Glomerular visceral epithelial cell (primary cell): Measurements from ENCODE around the gene RNF103.
"Not testable (repeated sequence)": the region's sequence is repeated elsewhere in the genome, so short reads cannot be mapped to it uniquely, and the experiment has no call there.

Experiments
- DNase-seq: peaks from one replicate; pipeline ENCODE4 v3.0.0-alpha.2; 2016; ENCODE audit errors: extremely low spot score

Gene RNF103

DNA sequence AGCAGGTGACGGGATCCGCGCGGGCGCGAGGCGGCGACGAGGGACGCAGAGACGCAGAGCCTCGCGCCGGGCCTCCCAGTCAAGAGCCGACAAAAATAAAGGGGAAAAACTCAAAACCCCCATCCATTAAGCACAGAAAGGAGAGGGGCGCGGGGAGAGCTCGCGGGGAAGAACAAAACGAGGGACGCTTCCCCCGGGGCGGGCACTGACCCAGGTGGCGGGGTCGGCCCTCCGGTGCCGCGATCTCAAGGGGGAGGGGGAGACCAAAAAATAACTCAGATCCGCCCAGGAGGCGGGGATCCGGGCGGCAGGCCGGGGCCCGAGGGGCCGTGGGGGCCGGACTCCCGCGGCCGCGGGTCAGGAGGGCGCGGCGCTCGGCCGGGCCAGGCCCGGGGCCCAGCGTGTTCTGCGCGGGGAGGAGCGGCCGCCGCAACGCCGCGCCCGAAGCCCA lies 597 bp downstream of the RNF103 start:
- DNase-seq, result no peak

- DNase-seq, result peak; percentile 36
Measured at GRCh38 chr2:86622519-86623042, 1.1 kb downstream of the RNF103 start.

GRCh38 chr2:86621280-86621943 lies 2.3 kb downstream of the RNF103 start:
- DNase-seq, result no peak

DNA sequence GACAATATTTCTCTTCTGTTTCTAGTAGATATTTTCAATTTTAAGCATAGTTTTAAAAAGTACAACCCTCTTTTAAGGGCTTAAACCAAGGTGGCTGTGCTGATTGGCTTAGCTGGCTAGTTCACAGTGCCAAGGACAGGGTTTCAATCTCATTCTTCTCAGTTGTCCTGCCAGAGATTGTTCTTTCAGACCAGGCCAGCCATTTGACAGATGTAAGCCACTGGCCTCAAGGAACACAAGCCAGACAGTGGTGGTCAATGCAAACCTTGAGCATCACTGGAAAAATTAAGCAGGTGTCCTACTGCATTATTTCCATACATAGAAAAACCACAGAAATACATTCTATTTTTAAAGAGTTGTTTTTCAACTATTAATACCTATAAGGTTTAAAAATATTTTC lies 5.9 kb downstream of the RNF103 start:
- DNase-seq, result no peak

DNA sequence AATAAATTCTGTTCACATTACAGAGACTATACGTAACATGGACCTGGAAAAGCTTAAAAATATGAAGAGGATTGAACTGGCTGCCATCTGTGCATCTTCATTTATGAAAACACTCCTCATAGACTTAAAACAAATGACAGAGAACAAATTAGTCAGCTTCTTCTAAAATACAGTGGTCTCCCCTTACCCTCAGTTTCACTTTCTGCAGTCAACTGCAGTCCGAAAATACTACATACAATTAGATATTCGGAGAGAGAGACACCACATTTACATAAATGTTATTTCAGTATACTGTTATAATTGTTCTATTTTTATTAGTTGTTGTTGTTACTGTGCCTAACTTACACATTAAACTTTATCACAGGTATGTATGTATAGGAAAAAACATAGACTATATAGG lies 6.5 kb downstream of the RNF103 start:
- DNase-seq, result no peak

DNA sequence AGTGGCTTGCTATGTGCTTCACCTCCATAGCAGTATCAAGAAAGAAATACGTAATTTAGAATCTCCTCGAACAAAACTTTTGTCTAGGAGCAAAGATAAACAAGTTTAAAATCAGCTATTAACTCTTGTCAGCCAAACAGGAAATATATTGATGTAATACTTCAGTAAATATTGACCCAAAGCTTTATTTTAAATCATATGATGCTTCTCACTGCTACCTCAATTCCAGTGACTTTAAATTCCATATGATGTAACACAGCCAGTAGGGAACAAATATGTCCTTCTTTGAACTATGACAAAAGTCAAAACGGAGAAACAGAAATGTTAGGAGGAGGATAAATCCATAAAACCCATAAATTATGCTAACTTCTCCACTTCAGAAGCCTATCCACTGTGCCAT lies 7.2 kb downstream of the RNF103 start:
- no peak for DNase-seq

DNA sequence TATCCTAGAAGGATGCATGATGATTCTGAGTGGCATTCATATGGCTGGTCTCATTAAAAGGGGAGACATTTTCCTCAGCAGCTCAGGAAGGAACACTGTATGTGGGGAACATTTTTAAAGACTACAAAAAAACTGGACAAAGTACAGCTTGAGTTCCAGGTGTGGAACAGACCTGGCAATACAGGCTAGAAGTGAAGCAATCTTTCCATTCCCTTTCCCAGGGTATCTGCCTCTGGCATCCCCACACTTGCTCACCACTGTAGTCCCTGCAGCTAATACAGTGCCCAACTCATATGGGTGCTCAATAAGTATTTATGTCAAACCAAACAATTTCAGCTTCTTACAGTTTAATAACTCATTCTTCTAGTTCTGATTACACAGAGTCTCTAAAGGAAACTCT lies 8.1 kb downstream of the RNF103 start:
- DNase-seq, result no peak

DNA sequence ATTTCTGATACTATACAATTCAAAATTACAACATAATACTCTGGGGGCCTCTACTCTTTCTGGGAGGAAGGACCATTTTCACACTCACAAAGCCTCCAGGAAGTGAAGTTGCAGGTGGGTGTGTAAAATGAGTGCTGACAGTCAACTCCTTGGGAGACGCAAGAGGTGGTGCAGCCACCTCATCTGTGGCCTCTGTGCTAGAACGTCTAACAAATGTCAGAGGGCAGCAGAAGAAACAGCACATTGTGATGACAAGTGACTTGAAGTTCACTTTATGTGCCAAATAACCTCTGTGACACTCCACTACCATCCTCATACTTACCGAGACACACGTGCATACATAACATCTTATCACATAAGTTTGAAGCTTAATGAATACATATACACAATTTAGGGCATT lies 10.2 kb downstream of the RNF103 start:
- DNase-seq, result no peak

- no peak for DNase-seq
Measured at GRCh38 chr2:86610871-86611270, 12.8 kb downstream of the RNF103 start.

GRCh38 chr2:86608832-86609410 lies 14.7 kb downstream of the RNF103 start:
- DNase-seq, result no peak

GRCh38 chr2:86603905-86604304 lies 19.8 kb downstream of the RNF103 start:
- DNase-seq, result no peak

DNA sequence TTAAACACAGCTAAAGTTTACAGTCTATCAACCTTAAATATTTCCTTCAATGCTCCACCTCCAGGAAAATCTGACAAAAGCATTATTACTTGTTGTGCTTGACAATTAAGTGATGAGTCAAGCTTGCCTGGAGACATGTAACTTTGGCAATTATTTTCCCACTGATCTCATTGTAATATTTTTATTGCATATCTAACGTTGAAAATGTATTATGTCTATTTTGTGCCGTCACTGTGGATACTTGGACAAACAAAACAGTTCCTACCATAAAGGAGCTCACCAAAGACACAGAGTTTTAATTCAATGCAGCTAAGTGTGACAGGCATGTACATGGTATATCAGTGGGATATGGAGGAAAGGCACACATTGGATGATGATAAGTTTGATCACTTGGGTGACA lies 24.7 kb downstream of the RNF103 start:
- no peak for DNase-seq

DNA sequence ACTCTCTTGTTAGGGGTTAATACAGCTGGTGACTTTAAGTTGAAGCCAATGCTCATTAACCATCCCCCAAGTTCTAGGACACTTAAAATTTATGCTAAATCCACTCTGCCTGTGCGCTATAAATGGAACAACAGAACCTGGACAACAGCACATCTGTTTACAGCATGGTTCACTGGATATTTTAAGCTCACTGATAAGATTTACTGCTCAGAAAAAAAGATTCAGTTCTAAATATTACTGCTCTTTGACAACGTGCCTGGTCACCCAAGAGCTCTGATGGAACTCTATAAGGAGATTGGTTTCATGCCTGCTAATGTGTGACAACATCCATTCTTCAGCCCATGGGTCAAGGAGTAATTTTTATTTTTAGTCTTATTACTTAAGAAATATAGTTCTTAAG lies 27.5 kb downstream of the RNF103 start:
- DNase-seq, result no peak

DNA sequence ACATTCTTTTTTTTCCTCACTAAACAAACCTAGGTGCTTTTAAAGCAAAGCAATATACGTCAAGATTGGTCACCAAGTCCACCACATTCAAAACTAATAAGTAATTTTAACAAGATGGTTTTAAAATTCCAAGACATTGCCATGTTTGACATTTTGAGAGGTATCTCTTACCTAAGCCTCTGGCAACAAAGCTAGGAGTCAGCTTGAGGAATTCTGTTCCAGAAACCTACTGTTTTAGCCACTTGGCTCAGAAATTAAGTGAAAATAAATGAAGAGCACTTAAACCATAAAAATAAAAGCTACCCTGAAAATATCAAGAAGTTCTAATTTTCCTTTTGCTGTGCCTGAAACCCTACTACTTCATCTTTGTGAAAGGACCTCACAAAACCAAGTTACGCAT lies 30.4 kb downstream of the RNF103 start:
- no peak for DNase-seq

- no peak for DNase-seq
Measured at GRCh38 chr2:86592547-86593230, 31.0 kb downstream of the RNF103 start.

GRCh38 chr2:86589701-86590100 lies 34.0 kb downstream of the RNF103 start:
- not testable (repeated sequence) for DNase-seq

DNA sequence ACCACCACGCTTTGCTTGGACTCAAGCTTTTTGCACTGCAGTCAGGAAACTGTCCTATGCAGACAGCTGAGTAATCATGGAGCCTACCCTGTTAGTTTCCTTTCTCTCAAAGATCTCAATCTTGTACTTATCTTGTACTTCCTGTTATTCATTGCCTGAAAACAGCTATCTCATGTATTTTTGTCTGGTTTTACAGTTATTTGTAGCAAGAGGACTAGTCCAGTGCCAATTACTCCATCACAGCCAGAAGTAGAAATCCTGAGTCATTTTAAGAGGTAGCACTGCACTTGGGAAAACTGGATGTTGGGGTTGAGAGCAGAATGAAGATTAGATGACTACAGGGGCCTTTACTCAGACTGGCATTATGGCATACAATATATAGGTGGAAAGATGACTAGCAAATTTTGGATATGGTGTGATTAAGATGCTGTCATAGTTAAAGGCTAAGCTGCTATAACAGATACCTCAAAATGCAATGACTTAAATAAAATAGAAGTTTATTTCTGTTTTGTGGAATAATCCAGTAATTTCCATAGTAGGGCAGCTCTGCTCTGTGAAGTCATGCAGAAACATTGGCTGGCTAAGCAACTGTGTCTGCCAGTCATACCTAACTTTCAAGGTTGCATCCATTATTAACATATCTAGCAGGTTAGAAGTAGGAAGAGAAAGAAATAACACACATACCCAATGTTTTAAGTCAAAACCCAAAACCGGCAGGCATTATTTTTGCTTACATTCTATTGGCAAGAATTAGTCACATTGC lies 39.3 kb downstream of the RNF103 start:
- no peak for DNase-seq

DNA sequence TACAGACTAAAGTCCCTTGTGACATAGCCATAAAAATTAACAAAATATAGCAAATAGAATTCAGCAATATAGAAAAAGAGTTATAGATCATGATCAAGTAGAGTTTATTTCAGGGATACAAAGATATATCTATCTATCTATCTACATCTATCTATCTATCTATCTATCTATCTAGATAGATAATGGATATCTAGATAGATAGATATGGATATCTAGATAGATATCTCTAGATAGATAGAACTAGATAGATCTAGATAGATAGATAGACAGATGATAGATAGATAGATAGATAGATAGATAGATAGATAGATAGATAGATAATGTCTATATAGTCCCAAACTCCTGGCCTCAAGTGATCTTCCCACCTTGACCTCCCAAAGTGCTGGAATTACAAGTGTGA lies 43.1 kb downstream of the RNF103 start:
- no peak for DNase-seq

DNA sequence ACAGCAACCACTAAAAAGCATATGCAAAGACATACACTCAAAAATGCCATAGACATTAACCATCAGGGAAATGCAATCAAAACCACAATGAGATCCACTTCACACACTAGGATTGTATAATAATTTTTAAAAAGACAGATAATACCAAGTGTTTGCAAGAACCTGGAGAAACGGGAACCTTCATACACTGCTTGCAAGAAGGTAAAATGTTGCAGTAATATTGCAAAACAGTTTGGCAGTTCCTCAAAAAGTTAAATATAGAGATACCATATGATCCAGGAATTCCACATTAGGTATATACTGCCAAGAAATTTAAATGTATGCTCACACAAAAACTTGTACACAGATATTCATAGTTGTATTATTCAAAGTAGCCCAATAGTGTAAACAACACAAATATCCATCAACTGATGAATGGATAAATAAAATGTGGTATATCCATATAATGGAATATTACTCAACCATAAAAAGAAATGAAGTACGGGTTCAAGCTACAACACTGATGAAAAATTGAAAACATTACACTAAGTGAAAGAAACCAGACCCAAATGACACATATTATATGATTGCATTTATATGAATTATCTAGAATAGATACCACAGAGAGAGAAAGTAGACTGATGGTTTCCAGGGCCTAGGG lies 45.7 kb downstream of the RNF103 start:
- no peak for DNase-seq

- no peak for DNase-seq
Measured at GRCh38 chr2:86570059-86570458, 53.6 kb downstream of the RNF103 start.

DNA sequence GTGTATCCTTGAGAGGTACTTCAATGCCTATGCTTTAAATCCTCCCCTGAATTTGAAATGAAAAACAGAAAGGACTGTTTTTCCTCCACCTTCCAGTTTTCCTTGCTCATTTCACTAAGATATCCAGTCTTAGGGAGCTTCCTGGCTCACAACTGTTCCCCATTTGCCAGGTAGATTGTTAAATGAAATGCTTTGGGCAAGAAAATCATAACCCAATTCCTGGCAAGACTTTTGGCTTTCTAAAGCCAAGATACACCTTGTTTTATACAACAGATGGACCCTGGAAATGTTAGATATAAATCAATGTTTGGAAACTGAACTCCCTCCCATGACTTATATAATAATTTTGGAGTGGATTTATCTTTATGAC lies 56.9 kb downstream of the RNF103 start:
- DNase-seq, result no peak
